Measurements from ENCODE around the gene GPX4.

GRCh38 chr19:1101337-1101698 lies 2.5 kb upstream of the GPX4 start:
- TF ChIP-seq SMC3 (conservative IDR thresholded peaks at IDR 0.05; ENCODE audit: poor library complexity) = no peak
- no peak for TF ChIP-seq EZH2 (IDR thresholded peaks at IDR 0.05; ENCODE audit: borderline replicate concordance, insufficient read depth, low read length, poor library complexity, severe bottlenecking)
- no peak for TF ChIP-seq CTCF (IDR thresholded peaks at IDR 0.05; ENCODE audit: poor library complexity, severe bottlenecking)
